K562 (cell line): ENCODE measurements around the gene DNAJC11. TPM values are rescaled to one million over a fixed set of nuclear protein-coding genes. Genes with fewer than 3 reads are reported as not detected.

Source experiments
- ATF2 ChIP-seq: sonication (generic); formaldehyde crosslinking; IDR thresholded peaks from 2 replicates; pipeline ENCODE4 v1.8.1; 2022; ENCODE audit warnings: missing genetic modification reagents
- ATF7 ChIP-seq: fragments of 450-650 bp; IDR thresholded peaks from 2 replicates; pipeline ENCODE4 v1.7.1; 2014; ENCODE audit warnings: mild to moderate bottlenecking, moderate library complexity
- CCAR2 ChIP-seq: fragments of 200-400 bp; formaldehyde crosslinking; IDR thresholded peaks from 2 replicates; pipeline ENCODE4 v1.6.1; 2017; ENCODE audit warnings: mild to moderate bottlenecking, low read depth, low read length
- FOXM1 ChIP-seq, 2 experiments: fragments of 450-650 bp in 1 of 2; sonication (generic) in 1 of 2; formaldehyde crosslinking in 1 of 2; IDR thresholded peaks; 2 replicates each; pipeline versions ENCODE4 v1.6.1 to v1.9.0; 2017 to 2022; ENCODE audit warnings: low read depth in 2 of 2, mild to moderate bottlenecking in 2 of 2, missing genetic modification reagents in 1 of 2, moderate library complexity in 1 of 2
- GTF2E2 ChIP-seq: fragments of 200-800 bp; sonication (Bioruptor generic); IDR thresholded peaks from 2 replicates; pipeline ENCODE4 v1.6.1; 2016; ENCODE audit warnings: missing genetic modification characterization, missing compliant biosample characterization
- HES1 ChIP-seq: fragments of 450-650 bp; IDR thresholded peaks from 2 replicates; pipeline ENCODE4 v1.6.1; 2016; ENCODE audit warnings: low read depth, mild to moderate bottlenecking, moderate library complexity
- HOXB6 ChIP-seq: fragments of 250-450 bp; sonication (Bioruptor Pico); IDR thresholded peaks from 2 replicates; pipeline ENCODE4 v1.5.1; 2022; ENCODE audit warnings: mild to moderate bottlenecking, borderline replicate concordance
- RBBP5 ChIP-seq: fragments of 200-600 bp; sonication (generic); IDR thresholded peaks from 2 replicates; pipeline ENCODE4 v1.6.1; 2012; ENCODE audit warnings: borderline replicate concordance, mild to moderate bottlenecking, low read length, control low read depth, inconsistent platforms; ENCODE audit not compliant: insufficient read depth, poor library complexity, severe bottlenecking
- ZBTB26 ChIP-seq: fragments of 450-650 bp; formaldehyde crosslinking; IDR thresholded peaks from 2 replicates; pipeline ENCODE4 v1.4.0; 2022; ENCODE audit warnings: missing genetic modification characterization
- ZNF436 ChIP-seq: fragments of 250-450, 450-650 bp; sonication (Bioruptor Pico); formaldehyde crosslinking; IDR thresholded peaks from 2 replicates; pipeline ENCODE4 v1.7.0; 2020; ENCODE audit warnings: mild to moderate bottlenecking
- ZNF444 ChIP-seq: fragments of 250-450 bp; sonication (Bioruptor Pico); IDR thresholded peaks from 2 replicates; pipeline ENCODE4 v1.4.0; 2020; ENCODE audit warnings: mild to moderate bottlenecking, moderate library complexity
- ZNF592 ChIP-seq: fragments of 450-650 bp; IDR thresholded peaks from 2 replicates; pipeline ENCODE4 v1.6.1; 2017; ENCODE audit warnings: antibody characterized with exemption, mild to moderate bottlenecking
- ZNF668 ChIP-seq: fragments of 250-450 bp; sonication (Bioruptor Pico); IDR thresholded peaks from 2 replicates; pipeline ENCODE4 v1.8.0; 2022; ENCODE audit warnings: mild to moderate bottlenecking, inconsistent platforms
- ZNF717 ChIP-seq: fragments of 250-450 bp; sonication (Bioruptor Pico); IDR thresholded peaks from 2 replicates; pipeline ENCODE4 v1.5.0; 2021
- polyA plus RNA-seq, 8 experiments: library from polyadenylated mRNA; depleted of rRNA in 4 of 8; stranded (reverse) in 5 of 8; unstranded in 3 of 8; fragments of >200 nt; fragmentation: Nextera tagmentation in 2 of 8; fragmentation: Illumina TruSeq in 1 of 8; extraction: Ambion mirVana in 2 of 8; extraction: Trizol in 1 of 8; gene quantifications; 2 replicates each; pipeline versions ENCODE4 v1.2.1 to v1.2.3, GENCODE V29; 2011 to 2014; ENCODE audit warnings: inconsistent platforms in 1 of 8, missing spikeins in 1 of 8
- total RNA-seq, 7 experiments: library from RNA; depleted of rRNA in 6 of 7; stranded (reverse); fragments of >200 nt in 6 of 7; fragmentation: Illumina TruSeq in 2 of 7; extraction: Trizol in 2 of 7; gene quantifications; 2 replicates each; pipeline versions ENCODE4 v1.2.1 to v1.2.3, GENCODE V29; 2011 to 2021; ENCODE audit warnings: low replicate concordance in 1 of 7
- TF ChIP-seq, protein P1 (sequence below), 2 experiments: fragments of 150-350 bp in 1 of 2; IDR thresholded peaks; 2 replicates each; pipeline ENCODE4 v1.6.1; 2012 to 2016; ENCODE audit warnings: low read depth in 2 of 2, low read length in 2 of 2, mild to moderate bottlenecking in 1 of 2, moderate library complexity in 1 of 2

Gene DNAJC11
- total and polyA plus RNA-seq, 9 of the 15 experiments (the other 6 are each of a cell fraction or from before 2014, with no cell fraction given), result 14.1 to 123 (median 76.6) TPM

- TF ChIP-seq ATF2 (no peak), HES1 (no peak), ZNF717 (no peak), ZNF592 (peak; percentile 50), ZBTB26 (CRISPR knock-in tag) (no peak), CCAR2 (no peak), ZNF444 (no peak), ZNF436 (CRISPR knock-in tag) (no peak), FOXM1 (IDR thresholded peaks at IDR 0.05; ENCODE audit: low read depth) (no peak), FOXM1 (CRISPR knock-in tag; IDR thresholded peaks at IDR 0.05; ENCODE audit: low read depth) (peak; percentile 98), HOXB6 (no peak), ATF7 (no peak; the same call in 1 of the 2 replicates), RBBP5 (no peak), ZNF668 (CRISPR knock-in tag) (no peak), GTF2E2 (tag) (0 out of 2 replicates have a peak, but pooled peaks have one; percentile 72)
- TF ChIP-seq, protein P1, sequence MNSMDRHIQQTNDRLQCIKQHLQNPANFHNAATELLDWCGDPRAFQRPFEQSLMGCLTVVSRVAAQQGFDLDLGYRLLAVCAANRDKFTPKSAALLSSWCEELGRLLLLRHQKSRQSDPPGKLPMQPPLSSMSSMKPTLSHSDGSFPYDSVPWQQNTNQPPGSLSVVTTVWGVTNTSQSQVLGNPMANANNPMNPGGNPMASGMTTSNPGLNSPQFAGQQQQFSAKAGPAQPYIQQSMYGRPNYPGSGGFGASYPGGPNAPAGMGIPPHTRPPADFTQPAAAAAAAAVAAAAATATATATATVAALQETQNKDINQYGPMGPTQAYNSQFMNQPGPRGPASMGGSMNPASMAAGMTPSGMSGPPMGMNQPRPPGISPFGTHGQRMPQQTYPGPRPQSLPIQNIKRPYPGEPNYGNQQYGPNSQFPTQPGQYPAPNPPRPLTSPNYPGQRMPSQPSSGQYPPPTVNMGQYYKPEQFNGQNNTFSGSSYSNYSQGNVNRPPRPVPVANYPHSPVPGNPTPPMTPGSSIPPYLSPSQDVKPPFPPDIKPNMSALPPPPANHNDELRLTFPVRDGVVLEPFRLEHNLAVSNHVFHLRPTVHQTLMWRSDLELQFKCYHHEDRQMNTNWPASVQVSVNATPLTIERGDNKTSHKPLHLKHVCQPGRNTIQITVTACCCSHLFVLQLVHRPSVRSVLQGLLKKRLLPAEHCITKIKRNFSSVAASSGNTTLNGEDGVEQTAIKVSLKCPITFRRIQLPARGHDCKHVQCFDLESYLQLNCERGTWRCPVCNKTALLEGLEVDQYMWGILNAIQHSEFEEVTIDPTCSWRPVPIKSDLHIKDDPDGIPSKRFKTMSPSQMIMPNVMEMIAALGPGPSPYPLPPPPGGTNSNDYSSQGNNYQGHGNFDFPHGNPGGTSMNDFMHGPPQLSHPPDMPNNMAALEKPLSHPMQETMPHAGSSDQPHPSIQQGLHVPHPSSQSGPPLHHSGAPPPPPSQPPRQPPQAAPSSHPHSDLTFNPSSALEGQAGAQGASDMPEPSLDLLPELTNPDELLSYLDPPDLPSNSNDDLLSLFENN (IDR thresholded peaks at IDR 0.05; ENCODE audit: low read depth in 2 of 2, low read length in 2 of 2), result no peak
Measured at GRCh38 chr1:6601923-6602668, 99.5 kb downstream of the DNAJC11 start (continued).
